HCT116 (cell line): ENCODE measurements around the gene MCC. TPM values are rescaled to one million over a fixed set of nuclear protein-coding genes. Genes with fewer than 3 reads are reported as not detected.
A peak's percentile ranks its signal among the peaks of the same experiment; 100 is the strongest.

ENCODE experiments used
- ATAC-seq: fragments of 200-7000 bp; cut with Tn5 transposase; 2 replicates; pipeline ENCODE4 v1.9.1; 2020; ENCODE audit warnings: mild to moderate bottlenecking, moderate library complexity
- BruUV-seq: library from RNA; stranded (reverse); fragments of 400-500 nt; replicated peaks from 2 replicates; lab custom pipeline; 2021; lab: Mats Ljungman, UMichigan
- CTCF ChIA-PET: fragments of 300-600 bp; sonication (Branson Sonifier 250); formaldehyde crosslinking; loops from one replicate; lab custom pipeline; 2021; ENCODE audit warnings: antibody characterized with exemption; lab: Charles Lee
- POLR2A ChIA-PET: fragments of 300-600, 350-600 bp; sonication (Branson Sonifier 250); formaldehyde crosslinking; loops from one replicate; lab custom pipeline; 2021; ENCODE audit warnings: antibody characterized with exemption; lab: Charles Lee
- RAD21 ChIA-PET, 2 experiments: fragments of 300-600 bp; sonication (Branson Sonifier 250); formaldehyde crosslinking; loops; one replicate each; lab custom pipeline; 2023; ENCODE audit warnings: low total read pairs in 2 of 2; ENCODE audit not compliant: uncharacterized antibody in 2 of 2, unreplicated experiment in 2 of 2, low non-redundant PET in 1 of 2; lab: Charles Lee
- DNase-seq: peaks from one replicate; pipeline ENCODE4 v3.0.0-alpha.2; 2010; ENCODE audit warnings: low read depth, low spot score
- H2AFZ ChIP-seq: fragments of 200-600 bp; shearing (Covaris generic), sonication (generic); 2 replicates; pipeline ENCODE4 v1.6.1; 2017; ENCODE audit warnings: low read depth, mixed run types, mixed read lengths, antibody characterized with exemption, low read length; ENCODE audit not compliant: poor library complexity, severe bottlenecking
- H3K27ac ChIP-seq: 2 replicates; pipeline ENCODE4 v1.5.1; 2012; ENCODE audit warnings: low read depth, low read length
- H3K27me3 ChIP-seq: fragments of 200-600 bp; sonication (generic); 2 replicates; pipeline ENCODE4 v1.6.1; 2016; ENCODE audit warnings: mixed run types, low read length, mixed read lengths; ENCODE audit not compliant: insufficient read depth
- H3K36me3 ChIP-seq, 2 experiments: fragments of 200-500 bp in 1 of 2; fragments of 200-600 bp in 1 of 2; sonication (Bioruptor generic) in 1 of 2; sonication (generic) in 1 of 2; 2 replicates each; pipeline versions ENCODE4 v1.5.1 to v1.6.1; 2014 to 2016; ENCODE audit warnings: low read length in 2 of 2, inconsistent platforms in 1 of 2, mixed read lengths in 1 of 2, mixed run types in 1 of 2; ENCODE audit not compliant: insufficient read depth in 2 of 2, control insufficient read depth in 1 of 2
- H3K4me1 ChIP-seq, 2 experiments: fragments of 200-600 bp in 1 of 2; sonication (generic) in 1 of 2; 2 replicates each; pipeline versions ENCODE4 v1.5.1 to v1.6.1; 2012 to 2017; ENCODE audit warnings: low read length in 2 of 2, inconsistent platforms in 1 of 2, mild to moderate bottlenecking in 1 of 2, mixed read lengths in 1 of 2, mixed run types in 1 of 2, moderate library complexity in 1 of 2; ENCODE audit not compliant: insufficient read depth in 2 of 2, control insufficient read depth in 1 of 2
- H3K4me2 ChIP-seq: fragments of 200-600 bp; sonication (generic); 2 replicates; pipeline ENCODE4 v1.6.1; 2017; ENCODE audit warnings: mixed run types, low read length, mixed read lengths
- H3K4me3 ChIP-seq, 2 experiments: fragments of 200-600 bp in 1 of 2; sonication (generic) in 1 of 2; replicated peaks in 1 of 2; 2 replicates each; pipeline ENCODE4 v1.5.1; 2011 to 2016; ENCODE audit warnings: low read length in 2 of 2, control low read depth in 1 of 2, low read depth in 1 of 2, mild to moderate bottlenecking in 1 of 2, mixed read lengths in 1 of 2, mixed run types in 1 of 2
- H3K79me2 ChIP-seq: fragments of 200-600 bp; sonication (generic); 2 replicates; pipeline ENCODE4 v1.6.1; 2017; ENCODE audit warnings: mild to moderate bottlenecking, mixed run types, low read length, moderate library complexity, mixed read lengths; ENCODE audit not compliant: insufficient read depth
- H3K9ac ChIP-seq: fragments of 200-600 bp; sonication (generic); 2 replicates; pipeline ENCODE4 v1.6.1; 2016; ENCODE audit warnings: low read length, mixed read lengths
- H3K9me2 ChIP-seq: fragments of 200-600 bp; sonication (generic), shearing (Covaris generic); 2 replicates; pipeline ENCODE4 v1.6.1; 2017; ENCODE audit warnings: mixed run types, mild to moderate bottlenecking, moderate library complexity; ENCODE audit not compliant: insufficient read depth
- H3K9me3 ChIP-seq, 2 experiments: fragments of 200-500 bp in 1 of 2; fragments of 200-600 bp in 1 of 2; sonication (Bioruptor generic) in 1 of 2; sonication (generic) in 1 of 2; 2 replicates each; pipeline ENCODE4 v1.6.1; 2014 to 2017; ENCODE audit warnings: low read length in 2 of 2, mixed read lengths in 2 of 2, inconsistent platforms in 1 of 2, low read depth in 1 of 2, mild to moderate bottlenecking in 1 of 2, mixed run types in 1 of 2, moderate library complexity in 1 of 2; ENCODE audit not compliant: control insufficient read depth in 1 of 2, insufficient read depth in 1 of 2
- H4K20me1 ChIP-seq: fragments of 200-600 bp; sonication (generic), shearing (Covaris generic); 2 replicates; pipeline ENCODE4 v1.6.1; 2017; ENCODE audit warnings: mixed run types, mild to moderate bottlenecking, moderate library complexity; ENCODE audit not compliant: insufficient read depth
- CEBPB ChIP-seq: IDR thresholded peaks from 2 replicates; pipeline ENCODE4 v1.6.1; 2012; ENCODE audit warnings: low read depth
- EGR1 ChIP-seq: IDR thresholded peaks from 2 replicates; pipeline ENCODE4 v1.6.1; 2012; ENCODE audit warnings: low read depth
- ELF1 ChIP-seq: IDR thresholded peaks from 2 replicates; pipeline ENCODE4 v1.6.1; 2012; ENCODE audit warnings: low read depth, borderline replicate concordance
- EZH2 ChIP-seq: fragments of 200-600 bp; sonication (generic); IDR thresholded peaks from 2 replicates; pipeline ENCODE4 v1.6.1; 2017; ENCODE audit warnings: antibody characterized with exemption, mixed run types
- POLR2A ChIP-seq: IDR thresholded peaks from 2 replicates; pipeline ENCODE4 v1.7.0; 2011; ENCODE audit warnings: borderline replicate concordance; ENCODE audit not compliant: insufficient read depth, insufficient read length; ENCODE audit errors: extremely low read depth
- POLR2AphosphoS5 ChIP-seq: IDR thresholded peaks from 2 replicates; pipeline ENCODE4 v1.6.1; 2011; ENCODE audit warnings: mild to moderate bottlenecking, low read depth, low read length, moderate library complexity
- RAD21 ChIP-seq: IDR thresholded peaks from 2 replicates; pipeline ENCODE4 v1.6.1; 2012; ENCODE audit warnings: low read depth, mild to moderate bottlenecking
- SIN3A ChIP-seq: IDR thresholded peaks from 2 replicates; pipeline ENCODE4 v1.6.1; 2012; ENCODE audit warnings: low read depth
- SP1 ChIP-seq: IDR thresholded peaks from 2 replicates; pipeline ENCODE4 v1.6.1; 2012; ENCODE audit warnings: low read depth
- SRF ChIP-seq: IDR thresholded peaks from 2 replicates; pipeline ENCODE4 v1.6.1; 2012; ENCODE audit warnings: low read depth
- YY1 ChIP-seq: IDR thresholded peaks from 2 replicates; pipeline ENCODE4 v1.6.1; 2011; ENCODE audit warnings: low read length, low read depth, moderate library complexity, mild to moderate bottlenecking; ENCODE audit not compliant: insufficient replicate concordance; ENCODE audit errors: extremely low read depth
- intact Hi-C: fragments of 100-400 bp; cut with micrococcal nuclease; formaldehyde crosslinking; loops from 2 replicates; pipeline ENCODE4 v1.10.0; 2022
- total RNA-seq: library from RNA; stranded (reverse); gene quantifications from one replicate; pipeline ENCODE4 v1.2.1, GENCODE V29; 2021; ENCODE audit not compliant: unreplicated experiment
- TF ChIP-seq, protein P1 (sequence below): IDR thresholded peaks from 2 replicates; pipeline ENCODE4 v1.6.1; 2012

The MCC gene
- total RNA-seq, 1 experiment from 2014 or later: 20.1 TPM

DNA sequence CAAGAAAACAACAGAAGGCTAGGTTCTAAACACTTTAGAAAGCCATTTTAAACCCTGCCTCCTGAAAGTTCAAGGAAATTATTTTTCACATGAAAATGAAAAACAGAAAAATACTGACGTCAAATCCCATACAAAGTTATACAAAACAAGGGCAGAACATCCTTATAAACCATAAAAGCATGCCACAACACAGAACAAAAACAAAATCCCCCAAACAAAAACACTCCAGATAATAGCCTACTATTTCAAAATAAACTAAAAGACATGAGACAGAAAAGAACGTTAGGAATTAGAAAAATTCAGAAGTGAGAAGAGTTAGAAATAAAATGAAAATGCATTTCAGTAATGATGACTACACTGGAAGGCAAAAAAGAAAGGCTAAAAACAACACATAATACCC is 338.0 kb downstream of the MCC start:
- Histone ChIP-seq H4K20me1 (no peaks in the 10 kb centered on the region), H3K79me2 (0 out of 2 replicates have a peak, but pooled peaks cover 4% of the 10 kb centered on the region), H2AFZ (no peak overlapping the region), H3K4me1 (peaks cover 0 to 4% of the 10 kb centered on the region in 2 experiments; a peak in 1 of 4 replicates), H3K9ac (no peak overlapping the region), H3K9me2 (no peaks in the 10 kb centered on the region), H3K9me3 (no peaks in the 10 kb centered on the region), H3K27me3 (no peaks in the 10 kb centered on the region), H3K36me3 (no peaks in the 10 kb centered on the region), H3K4me3 (no peak overlapping the region), H3K4me2 (no peak overlapping the region), H3K27ac (no peak overlapping the region)
- ChIA-PET POLR2A (no interaction called here), RAD21 (no interaction called here), CTCF (no interaction called here)
- DNase-seq (no peak), ATAC-seq (no peak)
- BruUV-seq: no TSS peak
- intact Hi-C loops: no loop called here
- TF ChIP-seq SIN3A (no peak), ELF1 (no peak), RAD21 (no peak), POLR2AphosphoS5 (no peak), CEBPB (no peak), SP1 (no peak), POLR2A (no peak), EGR1 (no peak), YY1 (no peak)
- TF ChIP-seq, protein P1, sequence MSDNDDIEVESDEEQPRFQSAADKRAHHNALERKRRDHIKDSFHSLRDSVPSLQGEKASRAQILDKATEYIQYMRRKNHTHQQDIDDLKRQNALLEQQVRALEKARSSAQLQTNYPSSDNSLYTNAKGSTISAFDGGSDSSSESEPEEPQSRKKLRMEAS: no peak

DNA sequence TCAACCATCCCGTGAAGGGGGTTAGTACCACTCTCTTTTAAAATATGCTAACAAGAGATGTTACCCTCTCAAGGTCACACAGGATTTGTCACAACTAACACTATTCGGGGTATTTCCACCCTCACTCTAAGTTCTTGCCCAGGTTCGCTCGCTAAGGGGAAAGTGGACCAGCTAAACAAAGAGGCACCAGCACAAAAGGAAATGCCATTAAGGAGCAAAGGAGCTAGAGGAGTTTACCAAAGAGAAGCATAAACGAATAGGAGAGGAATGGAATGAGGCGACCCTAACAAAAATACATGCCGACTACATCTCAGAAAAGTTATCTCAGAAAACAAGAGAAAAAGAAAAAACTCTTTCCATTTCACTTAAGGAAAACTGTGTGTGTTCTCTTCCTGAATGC is 340.7 kb downstream of the MCC start:
- H3K4me1 ChIP-seq: peaks cover 0 to 4% of the 10 kb centered on the region in 2 experiments; a peak in 1 of 4 replicates
- H2AFZ ChIP-seq: no peak overlapping the region
- H3K9ac ChIP-seq: no peak overlapping the region
- H3K79me2 ChIP-seq: 0 out of 2 replicates have a peak, but pooled peaks cover 4% of the 10 kb centered on the region
- no peak for DNase-seq
- H3K4me2 ChIP-seq: no peak overlapping the region
- ChIA-PET POLR2A (no interaction called here), RAD21 (no interaction called here), CTCF (no interaction called here)
- no peaks in the 10 kb centered on the region for H3K27me3 ChIP-seq
- no peaks in the 10 kb centered on the region for H3K9me2 ChIP-seq
- H3K27ac ChIP-seq: no peak overlapping the region
- H3K36me3 ChIP-seq: no peaks in the 10 kb centered on the region
- BruUV-seq: TSS peak; percentile 12
- intact Hi-C loops: no loop called here
- H3K4me3 ChIP-seq: no peak overlapping the region
- no peaks in the 10 kb centered on the region for H3K9me3 ChIP-seq
- TF ChIP-seq SP1: no peak
- no peak for TF ChIP-seq POLR2A
- no peak for TF ChIP-seq YY1
- no peak for TF ChIP-seq SIN3A
- TF ChIP-seq SRF: no peak
- no peak for TF ChIP-seq EZH2
- no peaks in the 10 kb centered on the region for H4K20me1 ChIP-seq
- no peak for ATAC-seq
